NCI-H1694 treated with DMSO at 0.1 percent for 48 hours (cell line): Measurements from ENCODE around the gene CLDN4.
"Not testable (repeated sequence)": the region's sequence is repeated elsewhere in the genome, so short reads cannot be mapped to it uniquely, and the experiment has no call there.

Experiments
- DNase-seq: peaks from one replicate; lab custom pipeline; 2025; lab: John Stamatoyannopoulos, UW

CLDN4 gene

GRCh38 chr7:73823873-73824592 lies 6.8 kb upstream of the CLDN4 start:
- DNase-seq: no peak

GRCh38 chr7:73824986-73825385 lies 5.8 kb upstream of the CLDN4 start:
- no peak for DNase-seq

GRCh38 chr7:73827567-73828106 lies 3.2 kb upstream of the CLDN4 start:
- DNase-seq: peak; percentile 70

GRCh38 chr7:73828107-73828803 lies 2.5 kb upstream of the CLDN4 start:
- DNase-seq: peak; percentile 67

GRCh38 chr7:73828972-73829371 lies 1.8 kb upstream of the CLDN4 start:
- DNase-seq: no peak

- DNase-seq: no peak
These were observed 1.3 kb upstream of the CLDN4 start for GRCh38 chr7:73829505-73829904.

GRCh38 chr7:73829921-73830680 lies 695 bp upstream of the CLDN4 start:
- DNase-seq: no peak

- no peak for DNase-seq
These were observed 713 bp downstream of the CLDN4 start for GRCh38 chr7:73831584-73831833.

GRCh38 chr7:73831834-73832651 lies 1.2 kb downstream of the CLDN4 start:
- DNase-seq: no peak

- DNase-seq: no peak
These were observed 2.0 kb downstream of the CLDN4 start for GRCh38 chr7:73832806-73833205.

- DNase-seq: no peak
These were observed 2.6 kb downstream of the CLDN4 start for GRCh38 chr7:73833251-73833919.

- DNase-seq: no peak
These were observed 3.9 kb downstream of the CLDN4 start for GRCh38 chr7:73834626-73835191.

GRCh38 chr7:73837167-73837566 lies 6.4 kb downstream of the CLDN4 start:
- DNase-seq: not testable (repeated sequence)

- no peak for DNase-seq
These were observed 7.8 kb downstream of the CLDN4 start for GRCh38 chr7:73838642-73839041.

- no peak for DNase-seq
These were observed 8.5 kb downstream of the CLDN4 start for GRCh38 chr7:73839290-73839689.

GRCh38 chr7:73839743-73840714 lies 9.2 kb downstream of the CLDN4 start:
- no peak for DNase-seq

GRCh38 chr7:73840715-73841379 lies 10.1 kb downstream of the CLDN4 start:
- DNase-seq: no peak

GRCh38 chr7:73841689-73842066 lies 10.9 kb downstream of the CLDN4 start:
- no peak for DNase-seq
